OCI-LY7 (cell line): ENCODE results near the gene SERPINE2. TPM values are rescaled to one million over a fixed set of nuclear protein-coding genes. Genes with fewer than 3 reads are reported as not detected.

Source experiments
- BruUV-seq: library from RNA; stranded (reverse); fragments of 400-500 nt; replicated peaks from 2 replicates; lab custom pipeline; 2021; lab: Mats Ljungman, UMichigan
- CTCF ChIA-PET: fragments of 300-600 bp; sonication (Branson Sonifier 250); formaldehyde crosslinking; loops from one replicate; lab custom pipeline; 2022; ENCODE audit warnings: antibody characterized with exemption; ENCODE audit not compliant: unreplicated experiment; lab: Charles Lee
- POLR2A ChIA-PET: fragments of 300-600 bp; sonication (Branson Sonifier 250); formaldehyde crosslinking; loops from one replicate; lab custom pipeline; 2022; ENCODE audit warnings: antibody characterized with exemption; lab: Charles Lee
- DNase-seq: peaks from one replicate; pipeline ENCODE4 v3.0.0-alpha.2; 2015; ENCODE audit warnings: low spot score
- H2AFZ ChIP-seq: fragments of 200-600 bp; sonication (generic), shearing (Covaris generic); 2 replicates; pipeline ENCODE4 v1.6.1; 2014; ENCODE audit warnings: mild to moderate bottlenecking, antibody characterized with exemption, low read length, moderate library complexity
- H3K27ac ChIP-seq: fragments of 200-600 bp; sonication (generic); 2 replicates; pipeline ENCODE4 v1.5.1; 2014; ENCODE audit warnings: mixed run types, low read depth, mild to moderate bottlenecking, moderate library complexity, low read length, inconsistent platforms; ENCODE audit not compliant: poor library complexity, severe bottlenecking
- H3K36me3 ChIP-seq: fragments of 200-600 bp; sonication (generic); 2 replicates; pipeline ENCODE4 v1.6.1; 2014; ENCODE audit warnings: mild to moderate bottlenecking, antibody characterized with exemption, low read length, moderate library complexity, mixed read lengths; ENCODE audit not compliant: insufficient read depth
- H3K4me1 ChIP-seq: fragments of 200-600 bp; sonication (generic); 2 replicates; pipeline ENCODE4 v1.5.1; 2014; ENCODE audit warnings: mild to moderate bottlenecking, low read length; ENCODE audit not compliant: insufficient read depth, poor library complexity, severe bottlenecking
- H3K4me2 ChIP-seq: fragments of 200-600 bp; sonication (generic); 2 replicates; pipeline ENCODE4 v1.6.1; 2014; ENCODE audit warnings: mild to moderate bottlenecking, low read length
- H3K4me3 ChIP-seq: fragments of 200-600 bp; sonication (generic); 2 replicates; pipeline ENCODE4 v1.5.1; 2014; ENCODE audit warnings: mild to moderate bottlenecking, low read depth, low read length; ENCODE audit not compliant: poor library complexity, severe bottlenecking
- H3K79me2 ChIP-seq: fragments of 200-600 bp; sonication (generic); 2 replicates; pipeline ENCODE4 v1.6.1; 2016; ENCODE audit warnings: low read depth, mild to moderate bottlenecking, low read length, moderate library complexity, mixed read lengths; ENCODE audit not compliant: insufficient read depth
- H3K9me2 ChIP-seq: fragments of 200-600 bp; sonication (generic); 2 replicates; pipeline ENCODE4 v1.6.1; 2016; ENCODE audit warnings: mild to moderate bottlenecking, low read length, mixed read lengths; ENCODE audit not compliant: insufficient read depth
- H3K9me3 ChIP-seq: fragments of 200-600 bp; sonication (generic); 2 replicates; pipeline ENCODE4 v1.6.1; 2014; ENCODE audit warnings: mild to moderate bottlenecking, mixed run types, low read length, mixed read lengths
- H4K20me1 ChIP-seq: fragments of 200-600 bp; sonication (generic); 2 replicates; pipeline ENCODE4 v1.6.1; 2014; ENCODE audit warnings: mild to moderate bottlenecking, antibody characterized with exemption, low read length, moderate library complexity, mixed read lengths; ENCODE audit not compliant: insufficient read depth
- EZH2phosphoT487 ChIP-seq: fragments of 200-600 bp; sonication (generic); IDR thresholded peaks from 2 replicates; pipeline ENCODE4 v1.6.1; 2018; ENCODE audit warnings: low read depth, borderline replicate concordance, mild to moderate bottlenecking, mixed run types, antibody characterized with exemption, low read length, moderate library complexity, mixed read lengths
- intact Hi-C: fragments of 100-400 bp; cut with micrococcal nuclease; formaldehyde crosslinking; loops from one replicate; pipeline ENCODE4 v1.10.0; 2022; ENCODE audit not compliant: unreplicated experiment
- total RNA-seq, 2 experiments: library from RNA; depleted of rRNA in 1 of 2; stranded (reverse); fragments of >200 nt in 1 of 2; shearing (Covaris generic) in 1 of 2; gene quantifications; 2 replicates each; pipeline ENCODE4 v1.2.3, GENCODE V29; 2014 to 2022
- TF ChIP-seq, protein P1 (sequence below): fragments of 200-600 bp; sonication (generic); conservative IDR thresholded peaks from 2 replicates; pipeline ENCODE4 v1.5.1; 2014; ENCODE audit warnings: mild to moderate bottlenecking, antibody characterized with exemption, low read length, moderate library complexity, mixed read lengths

The SERPINE2 gene
- total RNA-seq, 2 experiments from 2014 or later: not detected

DNA sequence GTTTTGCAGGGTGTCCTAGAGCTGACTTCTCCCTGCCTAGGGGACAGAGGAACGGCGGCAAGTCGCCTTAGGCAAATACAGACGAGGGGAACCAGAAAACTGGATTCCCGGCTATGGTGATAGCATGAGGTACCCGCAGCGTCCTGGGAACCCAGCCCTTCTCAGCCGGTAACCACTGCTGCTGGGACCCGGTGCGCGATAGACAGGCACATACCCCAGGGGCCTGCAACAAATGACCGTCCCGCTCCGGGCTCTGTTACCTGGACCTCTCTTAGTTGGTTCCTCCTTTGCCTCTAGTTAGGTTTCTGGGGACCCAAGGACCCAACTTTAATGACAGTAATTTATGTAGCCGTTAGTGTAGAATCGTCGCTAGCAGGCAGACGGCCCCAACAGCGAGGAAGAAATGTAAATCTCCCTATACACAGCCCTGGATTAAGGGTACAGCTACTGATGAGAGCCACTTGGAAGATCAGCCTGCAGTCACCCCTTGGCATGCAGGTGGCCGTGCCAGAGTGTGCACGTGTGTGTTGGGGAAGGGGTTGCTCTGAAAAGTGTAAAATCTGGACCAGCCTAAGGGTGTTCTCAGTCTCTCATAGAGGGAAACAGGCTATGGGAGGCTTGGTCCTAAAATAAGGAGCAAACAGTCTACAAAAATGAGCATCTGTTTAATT, 819 bp upstream of the SERPINE2 start:
- no peaks in the 10 kb centered on the region for H3K9me3 ChIP-seq
- ChIA-PET POLR2A (no interaction called here), CTCF (no interaction called here)
- no peaks in the 10 kb centered on the region for H3K36me3 ChIP-seq
- no TSS peak for BruUV-seq
- intact Hi-C loops: no loop called here
- no peaks in the 10 kb centered on the region for H3K79me2 ChIP-seq
- no peaks in the 10 kb centered on the region for H3K4me1 ChIP-seq
- H3K9me2 ChIP-seq: no peaks in the 10 kb centered on the region
- H2AFZ ChIP-seq: no peak overlapping the region
- H3K4me3 ChIP-seq: no peak overlapping the region
- DNase-seq: no peak
- no peak overlapping the region for H3K4me2 ChIP-seq
- peak; percentile 49; the same call in 1 of the 2 replicates for TF ChIP-seq EZH2phosphoT487
- TF ChIP-seq, protein P1, sequence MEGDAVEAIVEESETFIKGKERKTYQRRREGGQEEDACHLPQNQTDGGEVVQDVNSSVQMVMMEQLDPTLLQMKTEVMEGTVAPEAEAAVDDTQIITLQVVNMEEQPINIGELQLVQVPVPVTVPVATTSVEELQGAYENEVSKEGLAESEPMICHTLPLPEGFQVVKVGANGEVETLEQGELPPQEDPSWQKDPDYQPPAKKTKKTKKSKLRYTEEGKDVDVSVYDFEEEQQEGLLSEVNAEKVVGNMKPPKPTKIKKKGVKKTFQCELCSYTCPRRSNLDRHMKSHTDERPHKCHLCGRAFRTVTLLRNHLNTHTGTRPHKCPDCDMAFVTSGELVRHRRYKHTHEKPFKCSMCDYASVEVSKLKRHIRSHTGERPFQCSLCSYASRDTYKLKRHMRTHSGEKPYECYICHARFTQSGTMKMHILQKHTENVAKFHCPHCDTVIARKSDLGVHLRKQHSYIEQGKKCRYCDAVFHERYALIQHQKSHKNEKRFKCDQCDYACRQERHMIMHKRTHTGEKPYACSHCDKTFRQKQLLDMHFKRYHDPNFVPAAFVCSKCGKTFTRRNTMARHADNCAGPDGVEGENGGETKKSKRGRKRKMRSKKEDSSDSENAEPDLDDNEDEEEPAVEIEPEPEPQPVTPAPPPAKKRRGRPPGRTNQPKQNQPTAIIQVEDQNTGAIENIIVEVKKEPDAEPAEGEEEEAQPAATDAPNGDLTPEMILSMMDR: no peak
- no peak overlapping the region for H3K27ac ChIP-seq
- H4K20me1 ChIP-seq: no peaks in the 10 kb centered on the region

DNA sequence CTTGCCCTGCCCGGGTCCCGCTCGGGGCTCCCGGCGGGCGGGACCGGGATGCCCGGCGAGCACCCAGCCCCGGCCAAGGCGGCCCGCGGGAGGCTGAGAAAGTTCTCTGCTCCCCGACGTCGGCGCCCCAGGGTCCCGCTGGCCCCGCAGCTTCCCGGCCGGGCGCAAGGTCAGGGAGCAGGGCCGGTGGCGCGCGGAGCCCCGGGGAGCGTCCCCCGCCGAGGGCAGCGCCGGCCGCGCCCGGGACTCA, 331 bp downstream of the SERPINE2 start:
- Histone ChIP-seq H3K4me2 (peak overlapping the region; percentile 28), H3K36me3 (no peaks in the 10 kb centered on the region), H3K4me3 (no peak overlapping the region), H3K79me2 (no peaks in the 10 kb centered on the region), H3K9me2 (no peaks in the 10 kb centered on the region), H3K9me3 (no peaks in the 10 kb centered on the region), H3K4me1 (no peaks in the 10 kb centered on the region), H2AFZ (no peak overlapping the region), H4K20me1 (no peaks in the 10 kb centered on the region), H3K27ac (no peak overlapping the region)
- no TSS peak for BruUV-seq
- ChIA-PET CTCF (interaction anchor here (0.6 kb wide), 1 partner anchor 267 kb away, joined by 4 read pairs; no protein-coding TSS in a partner anchor), POLR2A (no interaction called here)
- TF ChIP-seq EZH2phosphoT487: no peak
- TF ChIP-seq, protein P1: no peak
- no peak for DNase-seq
- intact Hi-C loops: no loop called here

DNA sequence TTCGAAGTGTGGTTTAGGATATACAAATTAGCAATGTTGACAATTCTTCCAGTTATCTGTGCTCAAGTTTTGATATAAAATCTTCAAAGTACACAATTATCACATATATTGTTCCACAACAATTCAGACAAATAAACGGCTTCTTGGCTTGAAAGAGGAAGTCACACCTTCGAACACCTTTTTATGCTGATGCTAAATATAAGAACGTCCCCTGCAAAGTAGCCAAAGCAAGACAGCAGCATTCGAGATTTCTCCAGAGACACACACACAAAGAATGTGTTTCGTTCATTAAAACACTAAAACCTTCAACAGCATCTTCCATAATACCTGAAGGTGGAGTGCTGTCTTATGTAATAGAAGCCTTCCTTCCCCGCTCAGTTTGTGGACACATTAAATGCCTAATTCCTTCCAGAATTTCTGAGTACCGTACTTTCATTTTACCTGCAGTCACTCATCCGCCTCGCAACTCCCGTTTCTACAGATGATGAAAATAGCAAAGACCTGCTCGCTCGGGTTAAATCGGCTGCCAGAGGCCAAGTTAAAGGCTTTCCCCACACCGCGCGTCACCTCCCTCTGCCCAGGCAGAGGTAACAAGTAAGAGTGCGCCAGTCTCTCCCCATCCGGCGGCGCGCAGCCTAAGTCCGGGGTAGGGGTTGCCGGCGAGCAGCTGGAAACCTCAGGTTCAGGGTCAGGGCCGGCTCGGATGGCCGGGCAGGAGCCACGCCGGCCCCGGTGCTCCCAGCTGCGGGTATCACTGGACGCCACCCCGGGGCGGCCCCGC, 847 bp downstream of the SERPINE2 start:
- TF ChIP-seq, protein P1: no peak
- H2AFZ ChIP-seq: no peak overlapping the region
- POLR2A ChIA-PET: no interaction called here
- CTCF ChIA-PET: no interaction called here
- peak overlapping the region; percentile 28 for H3K4me2 ChIP-seq
- no peak overlapping the region for H3K4me3 ChIP-seq
- H3K27ac ChIP-seq: no peak overlapping the region
- BruUV-seq: no TSS peak
- H3K4me1 ChIP-seq: no peaks in the 10 kb centered on the region
- no peaks in the 10 kb centered on the region for H4K20me1 ChIP-seq
- peak; percentile 8 for DNase-seq
- intact Hi-C loops: no loop called here
- H3K9me2 ChIP-seq: no peaks in the 10 kb centered on the region
- H3K36me3 ChIP-seq: no peaks in the 10 kb centered on the region
- H3K9me3 ChIP-seq: no peaks in the 10 kb centered on the region
- H3K79me2 ChIP-seq: no peaks in the 10 kb centered on the region
